Activated T-helper 9 cell treated with anti-CD3 and anti-CD28 coated beads, Interleukin-2, amount 50 U/mL, for 16 hours (primary cell): Measurements from ENCODE around the gene ZNF778.

Experiments used
- DNase-seq: peaks from one replicate; pipeline ENCODE4 v3.0.0-alpha.2; 2020; ENCODE audit warnings: low read depth

ZNF778 gene

GRCh38 chr16:89194340-89195311, 22.9 kb upstream of the ZNF778 start:
- DNase-seq = no peak

GRCh38 chr16:89195521-89196171, 21.9 kb upstream of the ZNF778 start:
- DNase-seq = no peak

GRCh38 chr16:89197033-89197632, 20.4 kb upstream of the ZNF778 start:
- no peak for DNase-seq

GRCh38 chr16:89197633-89198416, 19.7 kb upstream of the ZNF778 start:
- DNase-seq = no peak

- DNase-seq = no peak
Measured at GRCh38 chr16:89198417-89199240, 18.9 kb upstream of the ZNF778 start.

- DNase-seq = no peak
Measured at GRCh38 chr16:89199241-89200123, 18.0 kb upstream of the ZNF778 start.

- no peak for DNase-seq
Measured at GRCh38 chr16:89200124-89200849, 17.2 kb upstream of the ZNF778 start, which contains the start of gene SLC22A31. Gene SLC22A31 (minus strand): TSS chr16:89200537. CDS start chr16:89200501, 36 bp downstream.

GRCh38 chr16:89200850-89201411, 16.6 kb upstream of the ZNF778 start:
- no peak for DNase-seq

- peak; percentile 69 for DNase-seq
Measured at GRCh38 chr16:89201439-89202377, 15.8 kb upstream of the ZNF778 start.

GRCh38 chr16:89202422-89203215, 14.9 kb upstream of the ZNF778 start:
- DNase-seq = no peak

- no peak for DNase-seq
Measured at GRCh38 chr16:89207993-89208392, 9.5 kb upstream of the ZNF778 start.

- no peak for DNase-seq
Measured at GRCh38 chr16:89209522-89210044, 7.9 kb upstream of the ZNF778 start.

GRCh38 chr16:89210165-89210903, 7.2 kb upstream of the ZNF778 start:
- no peak for DNase-seq

GRCh38 chr16:89210904-89211515, 6.5 kb upstream of the ZNF778 start:
- DNase-seq = no peak

GRCh38 chr16:89216315-89217137, 977 bp upstream of the ZNF778 start:
- peak; percentile 71 for DNase-seq
